OCI-LY1 (cell line): ENCODE results near the gene SLC44A3.

Experiments used
- CTCF ChIP-seq: fragments of 200-600 bp; sonication (generic), shearing (Covaris generic); IDR thresholded peaks from 2 replicates; pipeline ENCODE4 v1.5.1; 2017; ENCODE audit warnings: mild to moderate bottlenecking, antibody characterized with exemption, low read length, moderate library complexity, mixed read lengths
- EZH2 ChIP-seq: fragments of 200-600 bp; sonication (generic), shearing (Covaris generic); IDR thresholded peaks from 2 replicates; pipeline ENCODE4 v1.8.0; 2017; ENCODE audit warnings: borderline replicate concordance, mixed run types, mild to moderate bottlenecking, antibody characterized with exemption, low read length, moderate library complexity, mixed read lengths

DNA sequence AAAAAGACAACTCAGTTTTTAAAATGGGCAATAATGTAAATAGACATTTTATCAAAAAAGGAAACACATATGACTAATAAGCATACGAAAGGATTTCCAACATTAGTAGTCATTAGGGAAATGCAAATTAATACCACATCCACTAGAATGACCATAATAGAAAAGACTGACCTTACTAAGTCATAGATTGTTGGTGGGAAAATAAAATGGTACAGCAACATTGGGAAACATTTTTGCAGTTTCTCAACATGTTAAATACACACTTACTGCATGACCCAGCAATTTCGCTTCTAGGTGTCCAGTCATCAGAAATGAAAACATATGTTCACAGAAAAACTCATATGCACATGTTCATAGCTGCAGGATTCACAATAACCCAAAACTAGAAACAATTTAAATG, 29.9 kb upstream of the SLC44A3 start:
- TF ChIP-seq CTCF (no peak), EZH2 (no peak)
